ENCODE data around the gene RIN2. TPM values are rescaled to one million over a fixed set of nuclear protein-coding genes. Genes with fewer than 3 reads are reported as not detected.
A peak's percentile ranks its signal among the peaks of the same experiment; 100 is the strongest.

Gene RIN2, protein sequence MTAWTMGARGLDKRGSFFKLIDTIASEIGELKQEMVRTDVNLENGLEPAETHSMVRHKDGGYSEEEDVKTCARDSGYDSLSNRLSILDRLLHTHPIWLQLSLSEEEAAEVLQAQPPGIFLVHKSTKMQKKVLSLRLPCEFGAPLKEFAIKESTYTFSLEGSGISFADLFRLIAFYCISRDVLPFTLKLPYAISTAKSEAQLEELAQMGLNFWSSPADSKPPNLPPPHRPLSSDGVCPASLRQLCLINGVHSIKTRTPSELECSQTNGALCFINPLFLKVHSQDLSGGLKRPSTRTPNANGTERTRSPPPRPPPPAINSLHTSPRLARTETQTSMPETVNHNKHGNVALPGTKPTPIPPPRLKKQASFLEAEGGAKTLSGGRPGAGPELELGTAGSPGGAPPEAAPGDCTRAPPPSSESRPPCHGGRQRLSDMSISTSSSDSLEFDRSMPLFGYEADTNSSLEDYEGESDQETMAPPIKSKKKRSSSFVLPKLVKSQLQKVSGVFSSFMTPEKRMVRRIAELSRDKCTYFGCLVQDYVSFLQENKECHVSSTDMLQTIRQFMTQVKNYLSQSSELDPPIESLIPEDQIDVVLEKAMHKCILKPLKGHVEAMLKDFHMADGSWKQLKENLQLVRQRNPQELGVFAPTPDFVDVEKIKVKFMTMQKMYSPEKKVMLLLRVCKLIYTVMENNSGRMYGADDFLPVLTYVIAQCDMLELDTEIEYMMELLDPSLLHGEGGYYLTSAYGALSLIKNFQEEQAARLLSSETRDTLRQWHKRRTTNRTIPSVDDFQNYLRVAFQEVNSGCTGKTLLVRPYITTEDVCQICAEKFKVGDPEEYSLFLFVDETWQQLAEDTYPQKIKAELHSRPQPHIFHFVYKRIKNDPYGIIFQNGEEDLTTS
- total RNA-seq: 100 to 1,000 TPM in 1 of 2 donors, 10 to 100 TPM in 1; 82.0 to 105 TPM

DNA sequence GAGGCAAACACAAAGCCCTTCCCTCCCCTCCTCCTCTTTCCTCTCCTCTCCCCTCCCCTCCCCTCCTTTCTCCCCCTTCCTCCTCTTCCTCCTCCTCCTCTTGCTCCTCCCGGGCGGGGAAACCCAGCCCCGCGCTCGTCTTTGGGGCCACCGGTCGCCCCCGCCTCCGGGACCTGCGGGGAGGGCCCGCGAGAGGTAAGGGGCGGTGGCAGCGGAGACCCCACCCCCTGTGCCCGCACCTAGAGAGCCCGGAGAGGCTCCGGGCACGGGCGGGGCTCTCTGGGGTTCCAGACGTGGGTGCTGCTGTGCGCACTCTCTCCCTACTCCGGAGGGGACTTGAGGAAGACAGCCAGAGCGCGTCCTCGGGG, at the start of gene RIN2:
TSS of gene RIN2 (plus strand) at position 126 of the 368 bp plus-strand sequence. CDS start 131,344 bp downstream, outside the sequence.
- Histone ChIP-seq H3K4me3 (peak within 1 kb of the TSS; percentile 64), H3K9ac (ENCODE audit: low read depth in 2 of 2, low read length in 2 of 2) (peak within 1 kb of the TSS; percentile 90 to 98), H3K27ac (peak within 1 kb of the TSS; percentile 91), H3K36me3 (no peaks in the 10 kb centered on the region), H3K27me3 (no peaks in the 10 kb centered on the region), H3K4me1 (no peaks in the 10 kb centered on the region), H3K9me3 (no peaks in the 10 kb centered on the region)
- TF ChIP-seq, protein P1, sequence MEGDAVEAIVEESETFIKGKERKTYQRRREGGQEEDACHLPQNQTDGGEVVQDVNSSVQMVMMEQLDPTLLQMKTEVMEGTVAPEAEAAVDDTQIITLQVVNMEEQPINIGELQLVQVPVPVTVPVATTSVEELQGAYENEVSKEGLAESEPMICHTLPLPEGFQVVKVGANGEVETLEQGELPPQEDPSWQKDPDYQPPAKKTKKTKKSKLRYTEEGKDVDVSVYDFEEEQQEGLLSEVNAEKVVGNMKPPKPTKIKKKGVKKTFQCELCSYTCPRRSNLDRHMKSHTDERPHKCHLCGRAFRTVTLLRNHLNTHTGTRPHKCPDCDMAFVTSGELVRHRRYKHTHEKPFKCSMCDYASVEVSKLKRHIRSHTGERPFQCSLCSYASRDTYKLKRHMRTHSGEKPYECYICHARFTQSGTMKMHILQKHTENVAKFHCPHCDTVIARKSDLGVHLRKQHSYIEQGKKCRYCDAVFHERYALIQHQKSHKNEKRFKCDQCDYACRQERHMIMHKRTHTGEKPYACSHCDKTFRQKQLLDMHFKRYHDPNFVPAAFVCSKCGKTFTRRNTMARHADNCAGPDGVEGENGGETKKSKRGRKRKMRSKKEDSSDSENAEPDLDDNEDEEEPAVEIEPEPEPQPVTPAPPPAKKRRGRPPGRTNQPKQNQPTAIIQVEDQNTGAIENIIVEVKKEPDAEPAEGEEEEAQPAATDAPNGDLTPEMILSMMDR (IDR thresholded peaks at IDR 0.05): no peak
- no peak for DNase-seq
- intact Hi-C loops (cut with DNase I): no loop called here

DNA sequence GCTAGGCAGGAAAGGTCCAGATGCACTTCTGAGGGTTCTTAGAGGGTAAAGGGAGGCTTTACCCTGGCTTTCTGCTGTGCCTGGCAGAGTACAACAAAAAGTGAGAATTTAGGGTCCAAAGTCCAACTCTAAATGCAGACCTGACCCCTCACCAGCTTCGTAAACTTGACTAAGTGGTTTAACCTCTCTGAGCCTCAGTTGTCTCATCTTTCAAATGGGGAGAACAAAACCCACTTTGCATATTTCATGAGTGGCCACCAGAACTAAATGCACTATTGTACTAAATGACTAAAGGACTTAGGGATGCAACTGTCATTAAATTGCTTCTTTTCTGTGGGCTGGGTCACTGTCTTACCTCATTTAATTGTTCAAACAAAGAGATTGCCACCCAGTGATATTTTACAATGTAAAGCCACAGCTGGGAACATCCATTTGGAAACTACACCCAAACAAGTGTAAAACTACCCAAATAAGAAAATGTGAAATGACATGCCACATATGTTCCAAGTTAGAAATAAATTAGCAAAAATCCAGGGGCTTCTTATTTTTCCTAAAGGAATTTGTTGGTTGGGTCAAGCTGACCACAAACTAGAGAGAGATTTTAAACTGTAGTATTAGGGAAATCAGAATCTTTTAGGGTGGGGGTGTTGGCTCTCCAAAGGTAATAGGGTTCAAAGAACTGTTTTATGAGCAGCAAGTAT, 48.3 kb upstream of the RIN2 start:
- peaks cover 9% of the 10 kb centered on the region for H3K4me1 ChIP-seq
- H3K4me3 ChIP-seq: no peak overlapping the region
- no peaks in the 10 kb centered on the region for H3K36me3 ChIP-seq
- no peaks in the 10 kb centered on the region for H3K9me3 ChIP-seq
- intact Hi-C loops (cut with DNase I): no loop called here
- no peaks in the 10 kb centered on the region for H3K27me3 ChIP-seq
- peak overlapping the region; percentile 57 for H3K27ac ChIP-seq
- DNase-seq: no peak
- peak overlapping the region in 1 of 2 donors; percentile 15 for H3K9ac ChIP-seq (ENCODE audit: low read depth in 2 of 2, low read length in 2 of 2)
- TF ChIP-seq, protein P1 (IDR thresholded peaks at IDR 0.05): no peak

DNA sequence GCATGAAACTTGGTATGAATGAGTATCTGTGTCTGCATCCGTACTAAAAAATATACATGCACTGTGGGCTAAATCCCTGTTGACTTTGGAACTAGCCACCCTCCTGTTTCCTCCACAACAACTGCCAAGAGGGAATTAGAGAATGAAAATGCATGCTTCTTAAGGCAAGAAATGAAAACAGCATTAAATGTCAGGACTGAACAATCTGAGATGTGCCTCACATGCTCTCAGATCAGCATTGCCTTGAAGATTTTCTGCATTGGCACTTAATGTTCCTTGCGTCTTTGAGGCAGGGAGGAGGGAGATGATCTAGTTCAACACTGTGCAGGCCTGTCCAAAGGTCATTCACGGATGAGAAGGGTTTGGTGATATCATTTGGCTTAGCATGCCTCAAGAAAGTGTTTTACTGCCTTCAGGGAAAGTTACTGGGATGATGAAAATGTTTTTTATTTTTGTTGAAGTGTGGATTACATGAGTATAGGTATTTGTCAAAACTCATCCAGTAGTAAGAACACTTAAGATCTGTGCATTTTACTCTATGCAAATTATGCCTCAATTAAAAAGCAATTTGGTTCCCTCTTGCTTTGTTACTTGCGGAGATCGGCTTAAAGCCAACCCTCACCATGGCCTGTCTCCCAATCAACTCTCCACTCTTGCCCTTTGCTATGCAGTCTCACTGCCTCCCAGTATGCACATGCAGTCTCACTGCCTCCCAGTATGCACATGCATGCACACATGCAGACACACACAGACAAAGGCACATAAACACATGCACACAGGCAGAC, 47.5 kb upstream of the RIN2 start:
- peaks cover 9% of the 10 kb centered on the region for H3K4me1 ChIP-seq
- H3K27ac ChIP-seq: peak overlapping the region; percentile 57
- H3K4me3 ChIP-seq: no peak overlapping the region
- no peaks in the 10 kb centered on the region for H3K9me3 ChIP-seq
- H3K9ac ChIP-seq (ENCODE audit: low read depth in 2 of 2, low read length in 2 of 2): peak overlapping the region in 1 of 2 donors; percentile 15
- H3K36me3 ChIP-seq: no peaks in the 10 kb centered on the region
- TF ChIP-seq, protein P1 (IDR thresholded peaks at IDR 0.05): no peak
- peak; percentile 77 for DNase-seq
- intact Hi-C loops (cut with DNase I): no loop called here
- H3K27me3 ChIP-seq: no peaks in the 10 kb centered on the region

DNA sequence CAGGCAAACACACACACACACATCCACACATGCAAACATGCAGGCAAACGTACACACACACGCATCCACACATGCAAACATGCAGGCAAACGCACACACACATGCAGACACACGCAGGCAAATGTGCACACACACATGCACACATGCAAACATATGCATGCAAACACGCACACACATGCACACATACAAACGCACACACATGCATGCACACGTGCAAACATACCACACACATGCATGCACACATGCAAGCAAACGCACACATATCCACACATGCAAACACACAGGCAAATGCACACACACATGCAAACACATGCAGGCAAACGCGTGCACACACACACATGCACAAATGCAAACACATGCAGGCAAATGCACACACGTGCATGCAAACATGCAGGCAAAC, 46.9 kb upstream of the RIN2 start:
- no peaks in the 10 kb centered on the region for H3K9me3 ChIP-seq
- H3K36me3 ChIP-seq: no peaks in the 10 kb centered on the region
- no peak overlapping the region for H3K9ac ChIP-seq (ENCODE audit: low read depth in 2 of 2, low read length in 2 of 2)
- intact Hi-C loops (cut with DNase I): no loop called here
- DNase-seq: no peak
- H3K4me1 ChIP-seq: peaks cover 9% of the 10 kb centered on the region
- TF ChIP-seq, protein P1 (IDR thresholded peaks at IDR 0.05): no peak
- H3K27me3 ChIP-seq: no peaks in the 10 kb centered on the region
- no peak overlapping the region for H3K4me3 ChIP-seq
- no peak overlapping the region for H3K27ac ChIP-seq
